Skeletal muscle tissue (tissue), 4 donors: ENCODE data around the gene DCDC2. TPM values are rescaled to one million over a fixed set of nuclear protein-coding genes. Genes with fewer than 3 reads are reported as not detected.
"Not testable (repeated sequence)": the region's sequence is repeated elsewhere in the genome, so short reads cannot be mapped to it uniquely, and the experiment has no call there.

Source experiments
- H3K27ac ChIP-seq: one replicate; pipeline ENCODE4 v1.7.0; 2013; ENCODE audit warnings: mild to moderate bottlenecking, low read depth, low read length, inconsistent platforms
- H3K27me3 ChIP-seq, 3 donors: one replicate each; pipeline ENCODE4 v1.7.0; 2013; ENCODE audit warnings: low read length in 3 of 3; ENCODE audit not compliant: control insufficient read depth in 3 of 3, insufficient read depth in 3 of 3
- H3K36me3 ChIP-seq, 3 donors: one replicate each; pipeline ENCODE4 v1.7.0; 2013; ENCODE audit warnings: low read length in 3 of 3; ENCODE audit not compliant: control insufficient read depth in 3 of 3, insufficient read depth in 3 of 3
- H3K4me1 ChIP-seq, 3 donors: one replicate each; pipeline ENCODE4 v1.7.0; 2013; ENCODE audit warnings: low read length in 3 of 3, mild to moderate bottlenecking in 3 of 3; ENCODE audit not compliant: control insufficient read depth in 3 of 3, insufficient read depth in 3 of 3
- H3K4me3 ChIP-seq, 3 donors: one replicate each; pipeline ENCODE4 v1.7.0; 2013; ENCODE audit warnings: low read length in 3 of 3
- H3K9ac ChIP-seq, 3 donors: one replicate each; pipeline ENCODE4 v1.7.0; 2013; ENCODE audit warnings: low read length in 3 of 3, mild to moderate bottlenecking in 3 of 3, moderate library complexity in 2 of 3, low read depth in 1 of 3
- H3K9me3 ChIP-seq, 3 donors: one replicate each; pipeline ENCODE4 v1.7.0; 2013; ENCODE audit warnings: low read length in 3 of 3; ENCODE audit not compliant: control insufficient read depth in 3 of 3
- total RNA-seq: library from RNA; depleted of rRNA; stranded (reverse); fragments of >200 nt; gene quantifications from one replicate; pipeline ENCODE4 v1.2.3, GENCODE V29; 2014
- donor health status: Osteomylitis.

The DCDC2 gene
- total RNA-seq, 1 donor from 2014 or later: not detected

- H3K4me3 ChIP-seq: no peak overlapping the region
- no peak overlapping the region for H3K9ac ChIP-seq
- peaks cover 0 to 6% (median 4%) of the 10 kb centered on the region in 3 donors for H3K4me1 ChIP-seq
- H3K36me3 ChIP-seq: no peaks in the 10 kb centered on the region
- H3K27me3 ChIP-seq: no peaks in the 10 kb centered on the region
- no peak overlapping the region for H3K27ac ChIP-seq
- no peaks in the 10 kb centered on the region for H3K9me3 ChIP-seq
These were observed 84.6 kb downstream of the DCDC2 start for GRCh38 chr6:24273096-24273870.

GRCh38 chr6:24272553-24272952, 85.3 kb downstream of the DCDC2 start:
- Histone ChIP-seq H3K27me3 (no peaks in the 10 kb centered on the region), H3K9ac (no peak overlapping the region), H3K9me3 (no peaks in the 10 kb centered on the region), H3K4me1 (peaks cover 0 to 6% (median 4%) of the 10 kb centered on the region in 3 donors), H3K27ac (no peak overlapping the region), H3K4me3 (no peak overlapping the region), H3K36me3 (no peaks in the 10 kb centered on the region)

GRCh38 chr6:24272148-24272547, 85.7 kb downstream of the DCDC2 start:
- Histone ChIP-seq H3K4me1 (peaks cover 0 to 6% (median 4%) of the 10 kb centered on the region in 3 donors), H3K27ac (no peak overlapping the region), H3K9ac (no peak overlapping the region), H3K27me3 (no peaks in the 10 kb centered on the region), H3K36me3 (no peaks in the 10 kb centered on the region), H3K9me3 (no peaks in the 10 kb centered on the region), H3K4me3 (no peak overlapping the region)

- H3K9me3 ChIP-seq: no peaks in the 10 kb centered on the region
These were observed 87.8 kb downstream of the DCDC2 start for GRCh38 chr6:24270011-24270410.

GRCh38 chr6:24258214-24258613, 99.6 kb downstream of the DCDC2 start:
- not testable (repeated sequence) for H3K36me3 ChIP-seq, H3K9ac ChIP-seq, H3K4me1 ChIP-seq, H3K27ac ChIP-seq, H3K27me3 ChIP-seq, H3K9me3 ChIP-seq, H3K4me3 ChIP-seq

More at GRCh38 chr6:24270011-24270410, 87.8 kb downstream of the DCDC2 start:
- H3K4me1 ChIP-seq: peaks cover 0 to 6% (median 4%) of the 10 kb centered on the region in 3 donors
- no peak overlapping the region for H3K9ac ChIP-seq
- H3K27ac ChIP-seq: no peak overlapping the region
- H3K4me3 ChIP-seq: no peak overlapping the region
- no peaks in the 10 kb centered on the region for H3K27me3 ChIP-seq
- H3K36me3 ChIP-seq: no peaks in the 10 kb centered on the region

- Histone ChIP-seq H3K27ac (no peak overlapping the region), H3K4me3 (no peak overlapping the region), H3K9ac (no peak overlapping the region), H3K27me3 (peaks cover 0 to 4% (median 0%) of the 10 kb centered on the region in 3 donors), H3K9me3 (no peaks in the 10 kb centered on the region), H3K4me1 (no peaks in the 10 kb centered on the region), H3K36me3 (no peaks in the 10 kb centered on the region)
These were observed 100.6 kb downstream of the DCDC2 start for GRCh38 chr6:24257282-24257681.

- peaks cover 0 to 3% (median 0%) of the 10 kb centered on the region in 3 donors for H3K27me3 ChIP-seq
- H3K4me1 ChIP-seq: no peaks in the 10 kb centered on the region
- no peak overlapping the region for H3K27ac ChIP-seq
- no peak overlapping the region for H3K4me3 ChIP-seq
- no peak overlapping the region for H3K9ac ChIP-seq
- no peaks in the 10 kb centered on the region for H3K36me3 ChIP-seq
- H3K9me3 ChIP-seq: no peaks in the 10 kb centered on the region
These were observed 102.2 kb downstream of the DCDC2 start for GRCh38 chr6:24255676-24256075.

- H3K27ac ChIP-seq: no peak overlapping the region
- no peaks in the 10 kb centered on the region for H3K36me3 ChIP-seq
- no peaks in the 10 kb centered on the region for H3K9me3 ChIP-seq
- H3K9ac ChIP-seq: no peak overlapping the region
- H3K4me3 ChIP-seq: no peak overlapping the region
- H3K4me1 ChIP-seq: no peaks in the 10 kb centered on the region
- H3K27me3 ChIP-seq: peaks cover 0 to 3% (median 0%) of the 10 kb centered on the region in 3 donors
These were observed 104.5 kb downstream of the DCDC2 start for GRCh38 chr6:24253360-24253759.

- no peak overlapping the region for H3K27ac ChIP-seq
- H3K4me1 ChIP-seq: no peaks in the 10 kb centered on the region
- H3K9me3 ChIP-seq: no peaks in the 10 kb centered on the region
- H3K36me3 ChIP-seq: no peaks in the 10 kb centered on the region
- no peak overlapping the region for H3K9ac ChIP-seq
- H3K4me3 ChIP-seq: no peak overlapping the region
- no peaks in the 10 kb centered on the region for H3K27me3 ChIP-seq
These were observed 105.6 kb downstream of the DCDC2 start for GRCh38 chr6:24252280-24252679.

- H3K36me3 ChIP-seq: no peaks in the 10 kb centered on the region
- H3K4me1 ChIP-seq: no peaks in the 10 kb centered on the region
- no peaks in the 10 kb centered on the region for H3K27me3 ChIP-seq
- H3K9ac ChIP-seq: no peak overlapping the region
- H3K4me3 ChIP-seq: no peak overlapping the region
- H3K27ac ChIP-seq: no peak overlapping the region
- H3K9me3 ChIP-seq: no peaks in the 10 kb centered on the region
These were observed 106.5 kb downstream of the DCDC2 start for GRCh38 chr6:24251339-24251738.
